ENCODE data around the gene GRIN2C.

The GRIN2C gene

GRCh38 chr17:74857191-74857590 is 2.5 kb downstream of the GRIN2C start:
- Histone ChIP-seq H3K79me2 (ENCODE audit: insufficient read depth, low read length) (no peaks in the 10 kb centered on the region), H3K4me3 (ENCODE audit: low read depth, low read length, poor library complexity, severe bottlenecking) (no peak overlapping the region), H3K27ac (ENCODE audit: low read depth, low read length, poor library complexity, severe bottlenecking) (no peak overlapping the region), H3K9ac (ENCODE audit: low read length) (no peak overlapping the region), H3K9me3 (ENCODE audit: low read length) (no peaks in the 10 kb centered on the region), H3K9me2 (ENCODE audit: low read depth, low read length) (no peaks in the 10 kb centered on the region), H3F3A (ENCODE audit: insufficient read depth, low read length) (no peaks in the 10 kb centered on the region), H3K4me2 (ENCODE audit: low read length) (no peak overlapping the region), H3K4me1 (ENCODE audit: insufficient read depth, low read length, severe bottlenecking) (peaks cover 7% of the 10 kb centered on the region), H2AFZ (ENCODE audit: low read length) (no peak overlapping the region), H3K36me3 (ENCODE audit: insufficient read depth, low read length) (no peaks in the 10 kb centered on the region), H3K27me3 (ENCODE audit: insufficient read depth, low read length) (peaks cover 8% of the 10 kb centered on the region; the same call in 1 of the 2 replicates), H4K20me1 (ENCODE audit: insufficient read depth, low read length) (no peaks in the 10 kb centered on the region)
- TF ChIP-seq CTCF (IDR thresholded peaks at IDR 0.05; ENCODE audit: low read length), result no peak
- TF ChIP-seq EZH2 (IDR thresholded peaks at IDR 0.05; ENCODE audit: borderline replicate concordance, low read length), result no peak

GRCh38 chr17:74856112-74856511 is 3.6 kb downstream of the GRIN2C start:
- Histone ChIP-seq H3F3A (ENCODE audit: insufficient read depth, low read length) (no peaks in the 10 kb centered on the region), H3K4me1 (ENCODE audit: insufficient read depth, low read length, severe bottlenecking) (peaks cover 7% of the 10 kb centered on the region), H3K27ac (ENCODE audit: low read depth, low read length, poor library complexity, severe bottlenecking) (no peak overlapping the region), H3K79me2 (ENCODE audit: insufficient read depth, low read length) (no peaks in the 10 kb centered on the region), H2AFZ (ENCODE audit: low read length) (no peak overlapping the region), H3K9me3 (ENCODE audit: low read length) (no peaks in the 10 kb centered on the region), H3K36me3 (ENCODE audit: insufficient read depth, low read length) (no peaks in the 10 kb centered on the region), H3K4me3 (ENCODE audit: low read depth, low read length, poor library complexity, severe bottlenecking) (no peak overlapping the region), H3K9me2 (ENCODE audit: low read depth, low read length) (no peaks in the 10 kb centered on the region), H4K20me1 (ENCODE audit: insufficient read depth, low read length) (no peaks in the 10 kb centered on the region), H3K4me2 (ENCODE audit: low read length) (no peak overlapping the region), H3K27me3 (ENCODE audit: insufficient read depth, low read length) (0 out of 2 replicates have a peak, but pooled peaks cover 8% of the 10 kb centered on the region), H3K9ac (ENCODE audit: low read length) (no peak overlapping the region)
- TF ChIP-seq EZH2 (IDR thresholded peaks at IDR 0.05; ENCODE audit: borderline replicate concordance, low read length), result no peak

DNA sequence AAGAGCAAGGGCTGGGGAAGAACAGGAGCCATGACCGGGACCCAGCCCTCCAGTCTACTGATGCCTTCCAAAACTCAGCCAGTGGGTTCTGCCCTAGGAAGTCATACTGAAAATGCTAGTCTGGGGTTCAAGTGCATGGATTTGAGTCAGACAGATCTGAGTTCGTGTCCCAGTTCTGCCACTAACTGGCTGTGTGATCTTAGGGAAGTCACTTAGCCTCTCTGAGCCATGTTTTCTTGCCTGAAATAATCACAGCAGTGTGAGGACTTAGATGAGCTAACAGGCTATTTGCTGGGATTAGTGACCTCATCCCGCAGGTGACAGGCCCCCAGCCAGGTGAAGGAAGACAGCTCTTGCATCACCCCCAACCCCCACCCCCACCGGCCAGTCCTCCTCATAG is 4.4 kb downstream of the GRIN2C start:
- Histone ChIP-seq H3K9ac (ENCODE audit: low read length) (no peak overlapping the region), H3K27me3 (ENCODE audit: insufficient read depth, low read length) (0 out of 2 replicates have a peak, but pooled peaks cover 8% of the 10 kb centered on the region)

More for the DNA sequence above, 4.4 kb downstream of the GRIN2C start:
- Histone ChIP-seq H2AFZ (ENCODE audit: low read length) (no peak overlapping the region), H3K79me2 (ENCODE audit: insufficient read depth, low read length) (no peaks in the 10 kb centered on the region), H4K20me1 (ENCODE audit: insufficient read depth, low read length) (no peaks in the 10 kb centered on the region), H3K4me1 (ENCODE audit: insufficient read depth, low read length, severe bottlenecking) (peaks cover 5% of the 10 kb centered on the region), H3K36me3 (ENCODE audit: insufficient read depth, low read length) (no peaks in the 10 kb centered on the region), H3K27ac (ENCODE audit: low read depth, low read length, poor library complexity, severe bottlenecking) (no peak overlapping the region), H3K4me3 (ENCODE audit: low read depth, low read length, poor library complexity, severe bottlenecking) (no peak overlapping the region), H3K4me2 (ENCODE audit: low read length) (no peak overlapping the region), H3F3A (ENCODE audit: insufficient read depth, low read length) (no peaks in the 10 kb centered on the region), H3K9me3 (ENCODE audit: low read length) (no peaks in the 10 kb centered on the region), H3K9me2 (ENCODE audit: low read depth, low read length) (no peaks in the 10 kb centered on the region)
- no peak for TF ChIP-seq CTCF (IDR thresholded peaks at IDR 0.05; ENCODE audit: low read length)
- TF ChIP-seq EZH2 (IDR thresholded peaks at IDR 0.05; ENCODE audit: borderline replicate concordance, low read length), result no peak

Measured in OCI-LY1 (cell line).